ENCODE data around the gene SMOC1.
A peak's percentile ranks its signal among the peaks of the same experiment; 100 is the strongest.

Gene SMOC1, protein sequence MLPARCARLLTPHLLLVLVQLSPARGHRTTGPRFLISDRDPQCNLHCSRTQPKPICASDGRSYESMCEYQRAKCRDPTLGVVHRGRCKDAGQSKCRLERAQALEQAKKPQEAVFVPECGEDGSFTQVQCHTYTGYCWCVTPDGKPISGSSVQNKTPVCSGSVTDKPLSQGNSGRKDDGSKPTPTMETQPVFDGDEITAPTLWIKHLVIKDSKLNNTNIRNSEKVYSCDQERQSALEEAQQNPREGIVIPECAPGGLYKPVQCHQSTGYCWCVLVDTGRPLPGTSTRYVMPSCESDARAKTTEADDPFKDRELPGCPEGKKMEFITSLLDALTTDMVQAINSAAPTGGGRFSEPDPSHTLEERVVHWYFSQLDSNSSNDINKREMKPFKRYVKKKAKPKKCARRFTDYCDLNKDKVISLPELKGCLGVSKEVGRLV

DNA sequence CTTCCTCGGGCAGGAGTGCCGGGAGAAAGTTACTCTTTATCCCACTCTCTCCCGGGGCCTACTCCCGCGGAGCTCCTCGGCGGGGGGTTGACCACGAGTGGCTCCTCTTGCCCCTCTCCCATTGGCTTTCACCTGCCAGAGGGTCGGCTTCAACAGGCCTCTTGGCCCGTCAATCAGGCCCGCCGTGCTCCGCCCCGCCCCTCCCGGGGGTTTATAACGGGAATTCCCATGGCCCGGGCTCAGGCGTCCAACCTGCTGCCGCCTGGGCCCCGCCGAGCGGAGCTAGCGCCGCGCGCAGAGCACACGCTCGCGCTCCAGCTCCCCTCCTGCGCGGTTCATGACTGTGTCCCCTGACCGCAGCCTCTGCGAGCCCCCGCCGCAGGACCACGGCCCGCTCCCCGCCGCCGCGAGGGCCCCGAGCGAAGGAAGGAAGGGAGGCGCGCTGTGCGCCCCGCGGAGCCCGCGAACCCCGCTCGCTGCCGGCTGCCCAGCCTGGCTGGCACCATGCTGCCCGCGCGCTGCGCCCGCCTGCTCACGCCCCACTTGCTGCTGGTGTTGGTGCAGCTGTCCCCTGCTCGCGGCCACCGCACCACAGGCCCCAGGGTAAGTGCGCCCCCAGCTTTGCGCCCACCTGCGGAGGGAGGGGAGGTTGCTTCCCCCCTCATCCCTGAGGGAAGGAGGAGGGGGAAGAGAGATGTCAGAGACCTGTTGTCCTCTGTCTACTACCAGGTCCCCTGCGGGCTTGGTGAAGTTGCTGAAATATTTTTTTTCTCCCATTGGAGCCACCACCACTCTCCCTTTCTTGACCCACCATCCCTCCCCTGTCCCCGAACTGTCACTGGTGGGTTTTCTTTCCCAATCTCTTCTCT, at the start of gene SMOC1:
SMOC1 (plus strand) TSS at position 242 of the 869 bp plus-strand sequence; CDS start at position 505, 263 bp downstream.
- Histone ChIP-seq H3K27me3 (ENCODE audit: insufficient read depth, low read length) (peaks cover 62% of the 10 kb centered on the region), H3K27ac (ENCODE audit: low read length) (no peak within 1 kb of the TSS), H3K9me3 (ENCODE audit: insufficient read depth, low read depth, low read length) (no peaks in the 10 kb centered on the region), H3K4me1 (ENCODE audit: insufficient read depth, low read length) (peaks cover 6% of the 10 kb centered on the region; the same call in 1 of the 2 replicates), H3K4me3 (ENCODE audit: low read length) (peak within 1 kb of the TSS; percentile 66), H3K36me3 (ENCODE audit: insufficient read depth, low read depth, low read length) (no peaks in the 10 kb centered on the region), H3K9ac (ENCODE audit: low read depth, low read length) (no peak within 1 kb of the TSS)

DNA sequence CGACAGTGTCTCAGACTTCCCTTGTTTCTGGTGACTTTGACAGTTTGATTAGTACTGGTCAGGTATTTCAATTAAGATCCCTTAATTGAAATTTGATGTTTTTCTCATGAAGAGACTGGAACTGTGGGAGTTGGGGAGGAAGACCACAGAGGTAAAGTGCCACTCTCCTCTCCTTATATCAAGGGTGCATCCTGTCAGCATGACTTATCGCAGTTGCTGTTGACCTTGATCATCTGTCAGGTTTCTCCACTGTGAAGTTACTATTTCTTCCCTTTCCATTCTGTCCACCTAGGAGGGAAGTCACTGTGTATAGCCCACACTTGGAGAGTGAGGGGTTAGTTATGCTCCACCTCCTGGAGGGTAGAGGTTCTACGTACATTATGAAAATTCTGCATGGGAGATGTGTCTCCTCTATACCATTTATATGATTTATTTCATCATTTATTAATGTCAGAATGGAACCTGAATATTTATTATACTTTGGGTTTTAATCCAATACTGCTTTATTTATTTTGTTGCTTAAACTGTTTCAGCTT, 40.3 kb upstream of the SMOC1 start:
- no peaks in the 10 kb centered on the region for H3K36me3 ChIP-seq (ENCODE audit: insufficient read depth, low read depth, low read length)
- H3K4me3 ChIP-seq (ENCODE audit: low read length): no peak overlapping the region
- peaks cover 16% of the 10 kb centered on the region; the same call in 1 of the 2 replicates for H3K4me1 ChIP-seq (ENCODE audit: insufficient read depth, low read length)
- H3K9ac ChIP-seq (ENCODE audit: low read depth, low read length): no peak overlapping the region
- H3K27ac ChIP-seq (ENCODE audit: low read length): no peak overlapping the region
- no peaks in the 10 kb centered on the region for H3K9me3 ChIP-seq (ENCODE audit: insufficient read depth, low read depth, low read length)
- H3K27me3 ChIP-seq (ENCODE audit: insufficient read depth, low read length): peaks cover 5% of the 10 kb centered on the region; the same call in 1 of the 2 replicates

- Histone ChIP-seq H3K4me1 (ENCODE audit: insufficient read depth, low read length) (peaks cover 16% of the 10 kb centered on the region; the same call in 1 of the 2 replicates), H3K27me3 (ENCODE audit: insufficient read depth, low read length) (peaks cover 5% of the 10 kb centered on the region; the same call in 1 of the 2 replicates), H3K27ac (ENCODE audit: low read length) (no peak overlapping the region)
These were observed 39.6 kb upstream of the SMOC1 start for GRCh38 chr14:69839661-69840060.

DNA sequence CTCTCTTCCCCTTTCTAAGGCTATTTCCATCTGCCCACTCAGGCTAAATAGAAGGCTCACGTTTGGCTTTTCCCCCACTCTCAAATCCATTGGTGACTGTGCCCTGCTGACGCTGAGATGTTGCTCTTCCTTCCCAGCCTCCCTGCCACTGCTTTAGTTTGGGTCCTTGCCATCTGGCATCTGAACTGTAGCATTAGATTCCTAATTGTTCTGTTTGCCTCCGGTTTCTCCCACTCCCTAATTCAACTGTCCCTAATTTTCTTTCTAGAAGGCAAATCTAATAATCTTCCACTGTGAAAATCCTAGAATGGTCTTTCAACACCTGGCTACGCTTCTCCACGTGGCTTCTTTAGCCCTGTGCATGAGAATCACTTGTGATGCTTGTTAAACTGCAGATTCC, 37.6 kb upstream of the SMOC1 start:
- peaks cover 5% of the 10 kb centered on the region; the same call in 1 of the 2 replicates for H3K27me3 ChIP-seq (ENCODE audit: insufficient read depth, low read length)

More at GRCh38 chr14:69839661-69840060, 39.6 kb upstream of the SMOC1 start:
- no peaks in the 10 kb centered on the region for H3K36me3 ChIP-seq (ENCODE audit: insufficient read depth, low read depth, low read length)
- H3K9ac ChIP-seq (ENCODE audit: low read depth, low read length): no peak overlapping the region
- H3K9me3 ChIP-seq (ENCODE audit: insufficient read depth, low read depth, low read length): no peaks in the 10 kb centered on the region
- H3K4me3 ChIP-seq (ENCODE audit: low read length): no peak overlapping the region

DNA sequence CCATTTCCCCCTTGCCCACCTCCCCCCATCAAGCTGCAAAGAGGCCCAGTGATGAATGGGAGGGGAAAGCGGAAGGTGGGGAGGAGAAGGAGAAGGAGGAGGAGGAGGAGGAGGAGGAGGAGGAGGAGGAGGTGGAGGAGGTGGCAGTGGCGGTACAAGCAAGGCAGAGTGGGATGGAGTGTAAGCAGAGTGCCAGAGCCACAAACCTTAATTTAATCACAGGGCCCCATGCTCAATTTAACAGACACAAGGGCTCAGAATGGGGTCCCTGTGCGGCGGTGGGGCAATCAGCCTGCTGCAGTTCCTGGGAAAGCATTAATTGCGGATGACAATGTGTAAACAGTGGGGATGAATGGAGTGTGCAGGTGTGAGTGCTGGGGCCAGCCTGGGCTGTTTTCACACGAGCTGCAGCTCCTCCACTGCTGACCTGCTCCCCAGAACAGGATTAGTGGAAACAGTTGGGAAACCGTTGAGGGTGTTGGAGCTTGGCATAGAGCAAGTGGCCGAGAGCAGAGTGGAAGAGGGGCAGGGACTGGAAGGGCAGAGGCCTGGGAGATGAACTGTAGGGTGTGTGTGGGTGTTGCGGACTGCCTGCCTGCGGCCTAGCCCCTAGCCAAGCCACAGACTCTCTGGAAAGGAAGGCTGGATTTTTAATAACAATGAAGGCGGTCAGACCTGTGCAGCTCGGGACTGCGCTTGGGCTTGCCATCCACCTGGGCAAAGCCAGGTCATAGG, 36.4 kb upstream of the SMOC1 start:
- H3K27ac ChIP-seq (ENCODE audit: low read length): no peak overlapping the region
- no peak overlapping the region for H3K4me3 ChIP-seq (ENCODE audit: low read length)
- H3K9ac ChIP-seq (ENCODE audit: low read depth, low read length): no peak overlapping the region
- no peaks in the 10 kb centered on the region for H3K9me3 ChIP-seq (ENCODE audit: insufficient read depth, low read depth, low read length)
- H3K36me3 ChIP-seq (ENCODE audit: insufficient read depth, low read depth, low read length): no peaks in the 10 kb centered on the region
- H3K27me3 ChIP-seq (ENCODE audit: insufficient read depth, low read length): peaks cover 5% of the 10 kb centered on the region; the same call in 1 of the 2 replicates
- peaks cover 16% of the 10 kb centered on the region; the same call in 1 of the 2 replicates for H3K4me1 ChIP-seq (ENCODE audit: insufficient read depth, low read length)

More for the DNA sequence above, 37.6 kb upstream of the SMOC1 start:
- H3K4me3 ChIP-seq (ENCODE audit: low read length): no peak overlapping the region
- H3K27ac ChIP-seq (ENCODE audit: low read length): no peak overlapping the region
- no peak overlapping the region for H3K9ac ChIP-seq (ENCODE audit: low read depth, low read length)
- H3K36me3 ChIP-seq (ENCODE audit: insufficient read depth, low read depth, low read length): no peaks in the 10 kb centered on the region
- no peaks in the 10 kb centered on the region for H3K9me3 ChIP-seq (ENCODE audit: insufficient read depth, low read depth, low read length)
- H3K4me1 ChIP-seq (ENCODE audit: insufficient read depth, low read length): peaks cover 16% of the 10 kb centered on the region; the same call in 1 of the 2 replicates

DNA sequence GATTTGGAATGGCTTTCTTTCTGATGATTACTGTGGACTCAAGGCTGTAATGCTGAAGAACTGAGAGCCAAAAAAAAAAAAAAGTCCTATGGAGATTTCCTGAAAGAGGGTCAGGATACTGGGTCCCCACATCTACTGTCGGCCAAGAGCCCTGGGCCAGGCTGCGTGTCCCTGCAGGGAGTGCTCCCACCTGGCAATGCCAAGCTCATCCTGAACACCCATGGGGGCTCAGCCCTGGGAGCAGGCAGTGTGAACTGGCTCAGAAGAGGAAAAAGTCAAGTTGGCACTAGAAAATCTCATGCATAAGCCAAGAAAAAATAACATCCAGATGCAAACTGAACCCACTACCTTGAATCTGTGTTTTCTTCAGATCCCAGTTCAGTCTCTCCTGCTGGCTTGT, 35.0 kb upstream of the SMOC1 start:
- no peak overlapping the region for H3K4me3 ChIP-seq (ENCODE audit: low read length)
- H3K27ac ChIP-seq (ENCODE audit: low read length): no peak overlapping the region
- no peak overlapping the region for H3K9ac ChIP-seq (ENCODE audit: low read depth, low read length)
- H3K4me1 ChIP-seq (ENCODE audit: insufficient read depth, low read length): peaks cover 16% of the 10 kb centered on the region; the same call in 1 of the 2 replicates
- peaks cover 5% of the 10 kb centered on the region; the same call in 1 of the 2 replicates for H3K27me3 ChIP-seq (ENCODE audit: insufficient read depth, low read length)
- H3K9me3 ChIP-seq (ENCODE audit: insufficient read depth, low read depth, low read length): no peaks in the 10 kb centered on the region
- H3K36me3 ChIP-seq (ENCODE audit: insufficient read depth, low read depth, low read length): no peaks in the 10 kb centered on the region

- Histone ChIP-seq H3K9ac (ENCODE audit: low read depth, low read length) (no peak overlapping the region), H3K9me3 (ENCODE audit: insufficient read depth, low read depth, low read length) (no peaks in the 10 kb centered on the region), H3K27me3 (ENCODE audit: insufficient read depth, low read length) (peaks cover 5% of the 10 kb centered on the region; the same call in 1 of the 2 replicates), H3K4me3 (ENCODE audit: low read length) (no peak overlapping the region), H3K36me3 (ENCODE audit: insufficient read depth, low read depth, low read length) (no peaks in the 10 kb centered on the region), H3K27ac (ENCODE audit: low read length) (no peak overlapping the region), H3K4me1 (ENCODE audit: insufficient read depth, low read length) (peaks cover 16% of the 10 kb centered on the region; the same call in 1 of the 2 replicates)
These were observed 34.1 kb upstream of the SMOC1 start for GRCh38 chr14:69845050-69845581.

GRCh38 chr14:69845787-69846186, 33.4 kb upstream of the SMOC1 start:
- no peak overlapping the region for H3K27ac ChIP-seq (ENCODE audit: low read length)
- H3K9ac ChIP-seq (ENCODE audit: low read depth, low read length): no peak overlapping the region
- H3K9me3 ChIP-seq (ENCODE audit: insufficient read depth, low read depth, low read length): no peaks in the 10 kb centered on the region
- H3K4me3 ChIP-seq (ENCODE audit: low read length): no peak overlapping the region
- peaks cover 5% of the 10 kb centered on the region; the same call in 1 of the 2 replicates for H3K27me3 ChIP-seq (ENCODE audit: insufficient read depth, low read length)
- H3K36me3 ChIP-seq (ENCODE audit: insufficient read depth, low read depth, low read length): no peaks in the 10 kb centered on the region
- H3K4me1 ChIP-seq (ENCODE audit: insufficient read depth, low read length): peaks cover 16% of the 10 kb centered on the region; the same call in 1 of the 2 replicates

DNA sequence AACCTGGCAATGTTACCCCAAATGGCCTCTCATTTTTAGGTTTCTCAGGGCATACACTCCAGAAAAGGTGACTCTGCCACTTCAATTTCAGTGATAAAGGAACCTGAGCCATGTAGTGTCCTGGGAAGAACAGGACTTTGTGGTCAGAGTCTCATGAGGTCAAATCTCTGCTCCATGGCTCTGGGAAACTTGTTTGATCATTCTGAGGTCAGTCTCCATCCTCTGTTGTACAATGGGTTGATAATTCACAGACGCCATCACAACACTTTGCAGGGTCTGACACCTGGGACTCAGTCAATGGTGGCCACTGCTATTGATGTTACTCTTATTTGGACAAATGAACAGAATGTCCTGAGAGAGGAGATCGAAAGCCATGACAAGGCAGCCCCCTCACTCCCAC, 31.1 kb upstream of the SMOC1 start:
- Histone ChIP-seq H3K9ac (ENCODE audit: low read depth, low read length) (no peak overlapping the region), H3K27me3 (ENCODE audit: insufficient read depth, low read length) (no peaks in the 10 kb centered on the region), H3K4me3 (ENCODE audit: low read length) (no peak overlapping the region), H3K36me3 (ENCODE audit: insufficient read depth, low read depth, low read length) (no peaks in the 10 kb centered on the region), H3K4me1 (ENCODE audit: insufficient read depth, low read length) (no peaks in the 10 kb centered on the region; the same call in 1 of the 2 replicates), H3K27ac (ENCODE audit: low read length) (no peak overlapping the region), H3K9me3 (ENCODE audit: insufficient read depth, low read depth, low read length) (no peaks in the 10 kb centered on the region)

GRCh38 chr14:69848903-69849391, 30.3 kb upstream of the SMOC1 start:
- Histone ChIP-seq H3K4me3 (ENCODE audit: low read length) (no peak overlapping the region), H3K9ac (ENCODE audit: low read depth, low read length) (no peak overlapping the region), H3K27ac (ENCODE audit: low read length) (no peak overlapping the region), H3K9me3 (ENCODE audit: insufficient read depth, low read depth, low read length) (no peaks in the 10 kb centered on the region), H3K27me3 (ENCODE audit: insufficient read depth, low read length) (no peaks in the 10 kb centered on the region), H3K4me1 (ENCODE audit: insufficient read depth, low read length) (no peaks in the 10 kb centered on the region; the same call in 1 of the 2 replicates), H3K36me3 (ENCODE audit: insufficient read depth, low read depth, low read length) (no peaks in the 10 kb centered on the region)

All from iPS-20b (cell line).